Left lobe of liver (tissue), 2 donors: ENCODE data around the gene SPEM3. TPM values are rescaled to one million over a fixed set of nuclear protein-coding genes. Genes with fewer than 3 reads are reported as not detected.

Experiments used
- ATAC-seq: fragments of 200-7000 bp; cut with Tn5 transposase; one replicate; pipeline ENCODE4 v1.9.1; 2020; ENCODE audit warnings: mild to moderate bottlenecking, moderate library complexity
- DNase-seq: peaks from one replicate; pipeline ENCODE4 v3.0.0-alpha.2; 2020; ENCODE audit warnings: low spot score
- total RNA-seq: library from RNA; stranded (reverse); gene quantifications from one replicate; pipeline ENCODE4 v1.2.1, GENCODE V29; 2021
- donor health status: DM: no; HTN: no; CAD: no; lungs with moderate emphysema.
- donor health status: DM: no; HTN: yes; CAD: no.

SPEM3 gene
- total RNA-seq, 1 donor from 2014 or later, result not detected

DNA sequence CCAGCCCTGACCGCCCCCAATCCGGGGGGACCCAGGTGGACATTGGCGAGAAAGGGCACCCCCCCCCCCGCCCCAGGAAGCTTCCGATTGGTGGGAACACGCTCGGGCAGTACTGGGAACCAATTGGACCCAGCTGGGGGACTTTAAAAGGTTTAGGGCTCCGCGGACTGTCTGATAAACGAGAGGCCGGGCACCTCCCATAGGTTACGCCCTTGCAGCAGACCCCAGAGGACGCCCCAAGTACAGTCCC is 25.0 kb upstream of the SPEM3 start:
- peak; percentile 60 for ATAC-seq
- DNase-seq, result no peak

DNA sequence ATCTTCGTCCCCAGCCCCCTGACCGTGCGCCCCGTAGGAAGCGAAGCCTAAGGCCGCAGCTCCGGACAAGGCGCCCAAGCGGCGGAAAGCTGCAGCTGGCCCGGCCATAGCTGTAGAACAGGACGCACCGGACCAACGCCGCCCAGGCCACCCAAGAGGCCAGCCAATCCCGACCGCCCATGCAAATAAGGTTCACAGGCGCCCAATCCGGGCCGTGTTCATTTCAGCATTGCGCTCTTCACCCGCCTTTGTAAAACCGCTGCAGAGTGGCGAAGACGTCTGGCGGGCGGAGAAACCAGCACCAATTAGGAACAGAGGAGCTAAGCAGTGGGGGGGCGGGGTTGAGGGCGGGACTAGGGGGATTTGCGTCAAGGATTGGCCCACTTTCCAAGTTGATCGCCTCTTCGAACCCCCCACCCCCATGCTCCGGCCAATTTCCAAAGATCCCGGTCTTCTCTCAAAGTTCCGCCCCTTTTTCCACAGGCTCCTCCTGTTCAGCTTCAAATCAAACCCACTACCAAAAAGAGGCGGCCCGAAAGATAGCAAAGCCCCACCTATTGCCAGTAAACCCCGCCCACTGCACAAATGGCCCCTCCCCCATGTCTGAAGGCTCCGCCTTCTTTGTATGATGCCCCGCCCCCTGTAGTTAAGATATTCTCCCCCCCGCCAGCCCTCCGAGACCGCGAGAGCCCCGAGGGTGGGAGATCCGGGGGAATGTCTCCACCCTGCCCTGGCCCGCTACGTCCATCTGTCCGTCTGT is 24.5 kb upstream of the SPEM3 start, which contains the start of gene TMEM256:
TMEM256 (minus strand) TSS at position 121 of the 760 bp plus-strand sequence; CDS start at position 108, 13 bp downstream.
- peak; percentile 85 for ATAC-seq
- peak; percentile 99 for DNase-seq

DNA sequence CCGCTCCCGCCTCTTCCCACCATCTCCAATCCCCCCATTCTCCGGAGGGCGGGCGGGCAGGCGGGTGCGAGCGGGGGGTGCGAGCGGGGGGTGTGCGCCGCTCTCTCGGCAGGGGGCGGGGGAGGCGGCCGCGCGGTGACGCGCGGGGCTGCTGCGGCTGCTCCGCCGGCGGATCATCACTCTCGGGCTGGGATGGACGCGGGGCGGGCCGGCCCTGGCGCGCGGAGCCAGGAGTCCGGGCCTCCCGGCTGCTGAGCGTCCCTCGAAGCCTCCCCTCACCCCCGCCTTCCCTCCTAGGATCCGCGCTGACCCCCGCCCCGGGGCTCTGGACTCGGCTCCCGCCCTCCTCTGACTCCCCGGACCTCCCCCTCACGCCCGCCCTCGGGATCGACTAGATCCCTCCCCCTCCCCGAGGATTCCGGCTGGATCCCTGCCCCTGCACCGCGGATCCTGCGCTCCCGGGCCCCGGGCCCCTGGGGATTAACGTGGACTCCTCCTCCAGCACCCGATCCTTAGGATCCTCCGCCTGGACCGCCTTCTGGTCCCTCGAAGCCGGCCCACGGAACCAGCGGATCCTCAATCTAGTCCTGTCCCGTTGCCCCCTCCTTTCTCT is 23.8 kb upstream of the SPEM3 start:
- ATAC-seq (peak; percentile 20), DNase-seq (peak; percentile 68)

GRCh38 chr17:7405350-7406234 is 23.1 kb upstream of the SPEM3 start:
- DNase-seq (no peak), ATAC-seq (no peak)

DNA sequence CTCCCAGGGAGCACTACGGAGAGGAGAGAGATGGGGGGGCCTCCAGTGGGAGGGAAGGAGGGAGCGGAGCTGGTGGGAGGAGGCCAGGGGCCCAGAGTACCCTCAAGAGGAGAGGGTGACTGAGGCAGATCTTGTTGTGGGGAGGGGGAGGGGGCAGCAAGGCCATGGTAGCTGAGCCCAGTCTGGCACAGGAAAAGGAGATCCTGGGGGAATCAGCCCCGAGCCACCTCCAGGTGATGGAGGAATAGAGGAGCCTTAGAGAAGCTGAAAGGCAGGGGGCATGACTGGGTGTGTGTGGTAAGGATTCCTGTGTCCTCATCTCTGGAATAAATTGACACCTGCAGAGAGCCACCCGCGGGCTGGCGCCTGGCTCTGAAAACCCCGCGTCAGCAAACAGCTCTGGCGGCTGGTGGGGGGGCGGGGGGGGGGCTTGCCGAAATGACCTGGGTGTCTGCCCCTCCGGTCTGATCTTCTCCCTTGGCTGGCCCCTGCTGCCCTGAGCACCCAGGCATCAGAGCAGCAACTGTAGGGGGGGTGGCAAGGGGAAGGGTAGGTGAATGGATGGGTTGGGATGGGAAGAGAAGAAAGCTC is 22.3 kb upstream of the SPEM3 start:
- DNase-seq (no peak), ATAC-seq (no peak)

GRCh38 chr17:7407082-7407481 is 21.6 kb upstream of the SPEM3 start:
- DNase-seq (no peak), ATAC-seq (no peak)

GRCh38 chr17:7407485-7408251 is 21.0 kb upstream of the SPEM3 start, which contains the start of gene NLGN2:
NLGN2 (plus strand) TSS chr17:7407845; CDS start chr17:7408256, 411 bp downstream.
- no peak for DNase-seq

GRCh38 chr17:7408252-7408727 is 20.4 kb upstream of the SPEM3 start:
- no peak for DNase-seq
- no peak for ATAC-seq

More at GRCh38 chr17:7407485-7408251, 21.0 kb upstream of the SPEM3 start, which contains the start of gene NLGN2:
- no peak for ATAC-seq

DNA sequence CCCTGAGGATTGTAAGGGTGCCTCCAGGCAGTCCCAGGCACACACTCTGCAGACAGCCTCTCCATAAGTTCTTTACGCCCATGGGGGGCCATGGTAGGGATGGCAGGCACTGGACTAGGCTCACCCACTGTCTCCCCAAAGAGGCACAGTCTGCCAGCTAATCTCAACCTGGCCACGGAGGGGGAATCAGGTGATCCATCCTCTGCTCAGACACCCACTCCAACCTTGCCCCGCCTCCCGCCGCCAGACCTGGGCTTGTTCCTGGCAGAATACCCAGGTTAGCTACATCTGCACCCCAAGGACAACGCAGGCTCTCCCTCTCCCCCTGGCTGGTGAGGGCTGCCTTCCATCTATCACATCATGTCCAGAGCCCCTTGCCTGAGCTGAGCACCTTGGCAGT is 19.8 kb upstream of the SPEM3 start:
- DNase-seq (no peak), ATAC-seq (no peak)

GRCh38 chr17:7409716-7410115 is 18.9 kb upstream of the SPEM3 start:
- DNase-seq (no peak), ATAC-seq (no peak)

DNA sequence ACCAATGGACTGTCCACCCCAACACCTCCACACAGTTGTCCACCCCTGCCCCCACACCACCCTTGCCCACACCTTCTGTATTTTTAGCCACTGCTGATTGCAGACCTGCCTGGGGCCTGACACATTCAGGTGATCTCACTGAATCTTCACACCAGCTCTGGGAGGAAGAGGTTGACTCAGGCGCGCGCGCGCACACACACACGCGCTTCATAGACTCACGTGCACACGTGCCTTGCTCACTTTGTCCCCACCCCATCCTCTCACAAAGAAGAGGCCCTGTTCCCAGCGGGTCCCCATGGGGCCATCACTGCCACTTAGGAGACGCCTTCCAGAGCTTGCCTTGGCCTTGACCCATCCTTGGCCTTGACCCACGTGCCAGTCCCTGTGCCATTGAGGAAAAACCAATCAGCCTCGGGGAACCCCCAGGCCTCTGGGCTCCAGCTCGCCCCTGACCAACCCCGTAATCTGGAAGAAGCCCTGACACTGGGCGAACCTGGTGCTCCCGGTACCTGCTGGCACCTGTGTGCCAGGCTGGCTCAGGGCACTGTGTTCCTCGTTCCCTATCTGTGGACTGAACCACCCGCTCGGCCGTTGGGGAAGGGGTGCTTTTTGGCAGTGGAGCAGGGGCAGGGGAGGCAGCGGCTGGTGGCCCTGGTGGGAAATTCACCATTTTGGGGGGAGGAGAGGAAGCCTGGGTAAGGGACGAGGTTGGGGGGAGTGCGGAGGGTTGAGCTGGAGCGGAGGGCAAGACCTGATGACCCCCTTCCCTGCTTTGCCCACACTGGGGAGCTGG is 17.8 kb upstream of the SPEM3 start:
- DNase-seq (no peak), ATAC-seq (no peak)

DNA sequence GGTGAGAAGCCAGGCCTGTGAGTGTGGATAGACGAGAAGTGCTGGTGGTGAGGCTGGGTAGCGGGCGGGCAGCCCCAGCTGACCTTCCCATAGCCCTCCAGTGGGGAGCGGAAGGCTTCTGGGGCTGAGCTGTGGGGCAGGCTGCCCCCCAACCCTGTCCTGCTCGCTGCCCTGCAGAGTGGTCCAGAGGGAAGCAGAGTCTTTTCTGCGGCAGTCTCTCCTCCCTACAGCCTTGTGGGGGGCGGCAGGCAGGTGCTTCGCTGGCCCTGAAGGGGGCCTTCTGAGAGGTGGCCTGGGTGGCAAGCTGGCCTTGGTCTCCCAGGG is 17.3 kb upstream of the SPEM3 start:
- no peak for ATAC-seq
- DNase-seq, result no peak

DNA sequence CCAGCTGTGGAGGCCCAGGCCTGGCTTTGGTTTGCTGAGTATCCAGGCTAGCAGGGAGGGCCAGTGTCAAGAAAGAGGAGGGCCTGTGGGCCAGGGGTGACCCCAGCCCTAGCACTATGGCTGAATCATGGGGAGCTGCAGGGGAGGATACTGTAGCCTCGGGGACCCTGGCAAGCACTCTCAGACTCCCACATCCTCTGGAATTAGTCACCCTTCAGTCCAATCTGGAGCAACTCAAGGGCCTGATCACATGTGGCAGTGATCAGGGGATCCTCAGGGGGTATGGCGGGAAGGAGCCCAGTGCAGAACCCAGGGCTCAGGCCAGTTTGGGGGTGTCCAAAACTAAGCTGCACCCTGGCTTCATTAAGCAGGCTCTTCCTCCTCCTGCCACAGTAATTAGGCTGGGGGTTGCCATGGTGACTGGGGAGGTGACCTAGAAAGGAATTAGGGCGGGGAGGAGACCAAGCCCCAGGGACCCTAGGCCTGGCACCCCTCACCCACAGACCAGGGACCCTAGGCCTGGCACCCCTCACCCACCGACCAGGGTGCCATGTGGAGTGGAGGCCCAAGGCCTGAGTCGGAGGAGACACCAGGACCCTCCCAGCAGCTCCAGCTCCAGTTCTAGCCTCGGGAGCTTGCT is 15.2 kb upstream of the SPEM3 start:
- ATAC-seq (no peak), DNase-seq (no peak)

- DNase-seq, result no peak
- no peak for ATAC-seq
Observed at GRCh38 chr17:7414837-7415236, 13.8 kb upstream of the SPEM3 start.

DNA sequence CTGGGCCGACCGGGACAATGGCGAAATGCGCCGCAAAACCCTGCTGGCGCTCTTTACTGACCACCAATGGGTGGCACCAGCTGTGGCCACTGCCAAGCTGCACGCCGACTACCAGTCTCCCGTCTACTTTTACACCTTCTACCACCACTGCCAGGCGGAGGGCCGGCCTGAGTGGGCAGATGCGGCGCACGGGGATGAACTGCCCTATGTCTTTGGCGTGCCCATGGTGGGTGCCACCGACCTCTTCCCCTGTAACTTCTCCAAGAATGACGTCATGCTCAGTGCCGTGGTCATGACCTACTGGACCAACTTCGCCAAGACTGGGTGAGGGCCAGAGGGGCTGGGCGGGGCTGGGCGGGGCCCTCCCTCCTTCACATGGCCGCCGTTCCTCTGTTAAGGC is 12.9 kb upstream of the SPEM3 start:
- DNase-seq (no peak), ATAC-seq (no peak)

- DNase-seq, result no peak
- no peak for ATAC-seq
Observed at GRCh38 chr17:7416323-7416722, 12.3 kb upstream of the SPEM3 start.

- DNase-seq, result no peak
- no peak for ATAC-seq
Observed at GRCh38 chr17:7417056-7417655, 11.5 kb upstream of the SPEM3 start.

- no peak for ATAC-seq
- DNase-seq, result no peak
Observed at GRCh38 chr17:7418472-7419152, 10.0 kb upstream of the SPEM3 start.
